HFF-Myc (cell line): ENCODE measurements around the gene CLCN7.
"Not testable (repeated sequence)": the region's sequence is repeated elsewhere in the genome, so short reads cannot be mapped to it uniquely, and the experiment has no call there.

ENCODE experiments used
- DNase-seq: peaks from one replicate; pipeline ENCODE4 v3.0.0-alpha.2; 2011; ENCODE audit warnings: low read depth; ENCODE audit errors: extremely low read depth
- H3K4me3 ChIP-seq: replicated peaks from 2 replicates; pipeline ENCODE4 v1.5.1; 2011; ENCODE audit warnings: low read depth, mild to moderate bottlenecking, control low read depth, low read length
- TF ChIP-seq, protein P1 (sequence below): IDR thresholded peaks from 2 replicates; pipeline ENCODE4 v1.5.1; 2012; ENCODE audit warnings: mild to moderate bottlenecking, low read depth, low read length, control low read depth; ENCODE audit errors: missing control alignments

Gene CLCN7

DNA sequence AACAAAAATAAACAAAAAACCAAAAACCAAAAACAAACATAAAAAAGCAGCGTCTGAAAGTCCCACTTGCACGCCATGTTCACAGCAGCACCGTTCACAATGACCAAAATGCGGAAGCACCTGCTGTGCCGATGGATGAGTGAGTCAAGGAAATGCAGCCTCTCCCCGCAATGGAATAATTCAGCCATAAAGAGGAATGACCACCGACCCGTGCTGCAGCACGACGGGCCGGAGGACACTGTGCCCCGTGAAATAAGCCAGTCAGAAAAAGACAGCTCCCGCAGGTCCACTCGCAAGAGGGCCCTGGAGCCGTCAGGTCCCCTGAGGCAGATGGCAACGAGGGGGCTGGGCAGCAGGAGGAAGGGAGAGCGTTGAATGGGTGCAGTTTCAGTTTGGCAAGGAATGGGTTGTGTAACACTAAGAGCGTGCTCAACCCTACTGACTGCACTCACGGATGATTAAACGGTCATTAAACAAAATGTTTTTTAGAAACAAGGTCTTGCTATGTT is 5.1 kb downstream of the CLCN7 start:
- no peak for DNase-seq
- TF ChIP-seq, protein P1, sequence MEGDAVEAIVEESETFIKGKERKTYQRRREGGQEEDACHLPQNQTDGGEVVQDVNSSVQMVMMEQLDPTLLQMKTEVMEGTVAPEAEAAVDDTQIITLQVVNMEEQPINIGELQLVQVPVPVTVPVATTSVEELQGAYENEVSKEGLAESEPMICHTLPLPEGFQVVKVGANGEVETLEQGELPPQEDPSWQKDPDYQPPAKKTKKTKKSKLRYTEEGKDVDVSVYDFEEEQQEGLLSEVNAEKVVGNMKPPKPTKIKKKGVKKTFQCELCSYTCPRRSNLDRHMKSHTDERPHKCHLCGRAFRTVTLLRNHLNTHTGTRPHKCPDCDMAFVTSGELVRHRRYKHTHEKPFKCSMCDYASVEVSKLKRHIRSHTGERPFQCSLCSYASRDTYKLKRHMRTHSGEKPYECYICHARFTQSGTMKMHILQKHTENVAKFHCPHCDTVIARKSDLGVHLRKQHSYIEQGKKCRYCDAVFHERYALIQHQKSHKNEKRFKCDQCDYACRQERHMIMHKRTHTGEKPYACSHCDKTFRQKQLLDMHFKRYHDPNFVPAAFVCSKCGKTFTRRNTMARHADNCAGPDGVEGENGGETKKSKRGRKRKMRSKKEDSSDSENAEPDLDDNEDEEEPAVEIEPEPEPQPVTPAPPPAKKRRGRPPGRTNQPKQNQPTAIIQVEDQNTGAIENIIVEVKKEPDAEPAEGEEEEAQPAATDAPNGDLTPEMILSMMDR = no peak

DNA sequence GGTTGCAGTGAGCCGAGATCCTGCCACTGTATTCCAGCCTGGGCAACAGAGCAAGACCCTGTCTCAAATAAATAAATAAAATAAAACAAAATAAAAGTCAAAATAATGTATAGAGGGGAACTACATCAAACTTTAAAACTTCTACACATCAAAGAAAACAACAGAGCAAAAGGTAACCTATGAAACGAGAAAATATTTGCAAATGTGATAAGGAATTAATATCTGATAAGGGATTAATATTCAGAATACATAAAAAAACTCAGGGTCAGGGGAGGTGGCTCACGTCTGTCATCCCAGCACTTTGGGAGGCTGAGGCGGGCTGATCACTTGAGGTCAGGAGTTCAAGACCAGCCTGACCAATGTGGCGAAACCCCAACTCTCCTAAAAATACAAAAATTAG is 5.7 kb downstream of the CLCN7 start:
- H3K4me3 ChIP-seq, DNase-seq: not testable (repeated sequence)

More for the DNA sequence above, 5.1 kb downstream of the CLCN7 start:
- H3K4me3 ChIP-seq = no peak overlapping the region

DNA sequence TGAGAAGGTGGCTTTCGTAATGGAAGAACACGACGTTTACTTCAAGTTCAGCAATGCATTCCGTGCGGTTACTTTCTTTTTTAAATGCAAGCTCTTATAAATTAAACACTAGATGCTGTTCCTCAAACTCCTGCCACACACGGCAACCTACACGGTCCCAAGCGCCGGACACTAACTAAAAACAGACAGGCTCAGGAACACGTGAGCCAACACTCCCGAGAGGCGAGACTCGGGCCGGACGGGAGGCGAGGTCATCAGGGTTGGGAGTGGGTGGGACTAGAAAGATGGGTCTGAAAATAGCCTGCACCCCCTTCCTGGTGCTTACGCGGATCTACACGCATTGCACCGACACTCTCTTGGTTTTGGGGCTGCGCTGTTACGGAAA is 6.4 kb downstream of the CLCN7 start:
- TF ChIP-seq, protein P1 = no peak
- no peak overlapping the region for H3K4me3 ChIP-seq

GRCh38 chr16:1466968-1467521 is 7.8 kb downstream of the CLCN7 start:
- H3K4me3 ChIP-seq = no peak overlapping the region
- no peak for DNase-seq
- TF ChIP-seq, protein P1 = no peak

More for the DNA sequence above, 6.4 kb downstream of the CLCN7 start:
- no peak for DNase-seq

DNA sequence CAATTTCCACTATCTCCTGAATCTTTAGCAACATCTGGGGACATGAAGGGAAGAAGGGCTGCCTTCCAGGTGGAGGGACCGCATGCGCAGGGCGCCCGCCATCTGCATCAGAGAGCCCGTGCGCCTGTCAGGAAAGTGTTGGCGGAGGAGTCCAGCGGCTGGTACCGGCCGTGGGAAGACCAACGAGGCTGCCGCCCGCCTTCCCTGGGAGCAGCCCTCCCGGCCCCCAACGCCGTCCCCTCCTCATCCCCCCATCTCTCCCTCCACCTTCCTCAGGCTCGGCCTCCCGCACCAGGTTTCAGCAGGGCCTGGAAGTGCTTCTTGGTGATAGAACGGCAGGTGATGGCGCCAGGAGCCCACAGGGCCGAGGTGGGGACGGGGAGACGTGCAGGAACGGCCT is 8.8 kb downstream of the CLCN7 start:
- H3K4me3 ChIP-seq = no peak overlapping the region
- DNase-seq = no peak
- TF ChIP-seq, protein P1 = no peak

- H3K4me3 ChIP-seq = no peak overlapping the region
- TF ChIP-seq, protein P1 = no peak
- no peak for DNase-seq
Observed at GRCh38 chr16:1465567-1465915, 9.3 kb downstream of the CLCN7 start.

GRCh38 chr16:1464894-1465566 is 9.8 kb downstream of the CLCN7 start:
- TF ChIP-seq, protein P1 = no peak
- no peak overlapping the region for H3K4me3 ChIP-seq
- no peak for DNase-seq
